Panc1 (cell line): ENCODE data around the gene SBF2.

Source experiments
- POLR2AphosphoS5 ChIP-seq: IDR thresholded peaks from 2 replicates; pipeline ENCODE4 v1.6.1; 2012; ENCODE audit warnings: mild to moderate bottlenecking, low read depth, low read length, moderate library complexity
- SIN3A ChIP-seq: IDR thresholded peaks from 2 replicates; pipeline ENCODE4 v1.6.1; 2012; ENCODE audit warnings: low read depth, mild to moderate bottlenecking, low read length, moderate library complexity, borderline replicate concordance; ENCODE audit not compliant: insufficient read depth

- TF ChIP-seq SIN3A (no peak), POLR2AphosphoS5 (no peak)
These were observed 320.1 kb downstream of the SBF2 start for GRCh38 chr11:9973921-9974320.
